IMR-90 (cell line): ENCODE measurements around the gene IGF1R. TPM values are rescaled to one million over a fixed set of nuclear protein-coding genes. Genes with fewer than 3 reads are reported as not detected.

Experiments
- ATAC-seq: fragments of 200-7000 bp; cut with Tn5 transposase; 2 replicates; pipeline ENCODE4 v1.9.1; 2020; ENCODE audit warnings: low read depth, mild to moderate bottlenecking, moderate library complexity
- BruUV-seq: library from RNA; stranded (reverse); fragments of 400-500 nt; replicated peaks from 2 replicates; lab custom pipeline; 2021; lab: Mats Ljungman, UMichigan
- CTCF ChIA-PET: fragments of 300-600 bp; formaldehyde crosslinking; extraction: SDS; loops from one replicate; lab custom pipeline; 2021; ENCODE audit warnings: antibody characterized with exemption; lab: Yijun Ruan, JAX
- POLR2A ChIA-PET: fragments of 300-600 bp; sonication (Branson Sonifier 250); formaldehyde crosslinking; loops from one replicate; lab custom pipeline; 2022; ENCODE audit warnings: antibody characterized with exemption; ENCODE audit not compliant: unreplicated experiment; lab: Charles Lee
- DNase-seq: peaks from one replicate; pipeline ENCODE4 v3.0.0; 2013
- H2AFZ ChIP-seq: replicated peaks from 2 replicates; pipeline ENCODE3; 2013; ENCODE audit warnings: low read length, mild to moderate bottlenecking; ENCODE audit not compliant: poor library complexity
- H2AK5ac ChIP-seq: 2 replicates; pipeline ENCODE4 v1.6.1; 2013; ENCODE audit warnings: low read depth, low read length, inconsistent platforms
- H2AK9ac ChIP-seq: replicated peaks from 2 replicates; pipeline ENCODE3; 2013; ENCODE audit warnings: mild to moderate bottlenecking, low read depth, low read length, moderate library complexity; ENCODE audit not compliant: poor library complexity
- H2BK120ac ChIP-seq: 2 replicates; pipeline ENCODE4 v1.6.1; 2013; ENCODE audit warnings: low read depth, low read length, inconsistent platforms
- H2BK15ac ChIP-seq: 3 replicates; pipeline ENCODE4 v1.6.1; 2013; ENCODE audit warnings: low read depth, low read length, inconsistent platforms
- H2BK20ac ChIP-seq: 2 replicates; pipeline ENCODE4 v1.6.1; 2013; ENCODE audit warnings: low read depth, mild to moderate bottlenecking, inconsistent platforms, low read length, moderate library complexity
- H2BK5ac ChIP-seq: 2 replicates; pipeline ENCODE4 v1.6.1; 2013; ENCODE audit warnings: mild to moderate bottlenecking, low read depth, low read length, inconsistent platforms; ENCODE audit not compliant: poor library complexity, severe bottlenecking
- H3K14ac ChIP-seq: replicated peaks from 2 replicates; pipeline ENCODE4 v1.6.1; 2013; ENCODE audit warnings: low read depth, low read length, inconsistent platforms
- H3K18ac ChIP-seq: 2 replicates; pipeline ENCODE4 v1.6.1; 2013; ENCODE audit warnings: low read depth, low read length, control low read depth
- H3K23ac ChIP-seq: 2 replicates; pipeline ENCODE4 v1.6.1; 2013; ENCODE audit warnings: low read depth, low read length, inconsistent platforms
- H3K27ac ChIP-seq: 2 replicates; pipeline ENCODE4 v1.5.1; 2013; ENCODE audit warnings: mild to moderate bottlenecking, control low read depth, low read length; ENCODE audit not compliant: insufficient read depth
- H3K27me3 ChIP-seq: 2 replicates; pipeline ENCODE4 v1.6.1; 2013; ENCODE audit warnings: low read length; ENCODE audit not compliant: control insufficient read depth, insufficient read depth
- H3K36me3 ChIP-seq: 2 replicates; pipeline ENCODE4 v1.6.1; 2013; ENCODE audit warnings: low read length, mixed read lengths; ENCODE audit not compliant: control insufficient read depth, insufficient read depth
- H3K4ac ChIP-seq: 2 replicates; pipeline ENCODE4 v1.6.1; 2013; ENCODE audit warnings: low read depth, low read length, inconsistent platforms
- H3K4me1 ChIP-seq: 2 replicates; pipeline ENCODE4 v1.6.1; 2013; ENCODE audit warnings: low read length, mixed read lengths; ENCODE audit not compliant: control insufficient read depth, insufficient read depth
- H3K4me2 ChIP-seq: 2 replicates; pipeline ENCODE4 v1.6.1; 2013; ENCODE audit warnings: low read depth, mild to moderate bottlenecking, control low read depth, low read length, moderate library complexity
- H3K4me3 ChIP-seq: 2 replicates; pipeline ENCODE4 v1.5.1; 2013; ENCODE audit warnings: low read depth, mild to moderate bottlenecking, control low read depth, low read length, moderate library complexity; ENCODE audit not compliant: insufficient read depth
- H3K56ac ChIP-seq: 2 replicates; pipeline ENCODE4 v1.6.1; 2013; ENCODE audit warnings: low read length, inconsistent platforms; ENCODE audit not compliant: insufficient read depth; ENCODE audit errors: extremely low read depth
- H3K79me1 ChIP-seq, 2 experiments: 2 replicates each; pipeline ENCODE4 v1.6.1; 2013; ENCODE audit warnings: low read length in 2 of 2, inconsistent platforms in 1 of 2, low read depth in 1 of 2
- H3K9ac ChIP-seq: 2 replicates; pipeline ENCODE4 v1.6.1; 2013; ENCODE audit warnings: low read depth, low read length, control low read depth
- H3K9me1 ChIP-seq: 2 replicates; pipeline ENCODE4 v1.6.1; 2013; ENCODE audit warnings: low read length, inconsistent platforms; ENCODE audit not compliant: insufficient read depth
- H3K9me3 ChIP-seq: 2 replicates; pipeline ENCODE4 v1.6.1; 2013; ENCODE audit warnings: low read length; ENCODE audit not compliant: control insufficient read depth, insufficient read depth
- H4K20me1 ChIP-seq: 2 replicates; pipeline ENCODE4 v1.6.1; 2013; ENCODE audit warnings: low read length, inconsistent platforms; ENCODE audit not compliant: insufficient read depth
- H4K5ac ChIP-seq: 2 replicates; pipeline ENCODE4 v1.6.1; 2013; ENCODE audit warnings: mild to moderate bottlenecking, low read depth, low read length, control low read depth
- H4K8ac ChIP-seq, 2 experiments: 2 replicates each; pipeline ENCODE4 v1.6.1; 2013; ENCODE audit warnings: low read depth in 2 of 2, low read length in 2 of 2, control low read depth in 1 of 2, inconsistent platforms in 1 of 2
- H4K91ac ChIP-seq: 2 replicates; pipeline ENCODE4 v1.6.1; 2013; ENCODE audit warnings: low read depth, low read length, inconsistent platforms; ENCODE audit not compliant: insufficient read depth
- BHLHE40 ChIP-seq: fragments of 150-350 bp; IDR thresholded peaks from 2 replicates; pipeline ENCODE4 v1.6.1; 2016; ENCODE audit warnings: mild to moderate bottlenecking, low read depth, low read length
- CEBPB ChIP-seq: IDR thresholded peaks from 2 replicates; pipeline ENCODE4 v1.6.1; 2012; ENCODE audit warnings: low read depth, low read length, improper control_type of control experiment
- CTCF ChIP-seq: conservative IDR thresholded peaks from 2 replicates; pipeline ENCODE4 v1.5.1; 2012; ENCODE audit warnings: mild to moderate bottlenecking, low read depth, low read length, improper control_type of control experiment
- ELK1 ChIP-seq: fragments of 150-350 bp; IDR thresholded peaks from 2 replicates; pipeline ENCODE4 v1.6.1; 2016; ENCODE audit warnings: low read depth, mild to moderate bottlenecking, low read length, moderate library complexity, borderline replicate concordance
- FOS ChIP-seq: fragments of 150-350 bp; IDR thresholded peaks from 2 replicates; pipeline ENCODE4 v1.6.1; 2016; ENCODE audit warnings: low read depth, low read length
- MAZ ChIP-seq: IDR thresholded peaks from 2 replicates; pipeline ENCODE4 v1.6.1; 2012; ENCODE audit warnings: low read depth, mild to moderate bottlenecking, low read length, improper control_type of control experiment, moderate library complexity, borderline replicate concordance
- MXI1 ChIP-seq: IDR thresholded peaks from 2 replicates; pipeline ENCODE4 v1.6.1; 2012; ENCODE audit warnings: low read depth, mild to moderate bottlenecking, low read length, moderate library complexity, borderline replicate concordance
- NFE2L2 ChIP-seq: fragments of 150-350 bp; IDR thresholded peaks from 2 replicates; pipeline ENCODE4 v1.6.1; 2016; ENCODE audit warnings: low read depth, mild to moderate bottlenecking, low read length
- POLR2A ChIP-seq: IDR thresholded peaks from 2 replicates; pipeline ENCODE4 v1.6.1; 2012; ENCODE audit warnings: mild to moderate bottlenecking, low read depth, low read length
- RAD21 ChIP-seq: IDR thresholded peaks from 2 replicates; pipeline ENCODE4 v1.6.1; 2012; ENCODE audit warnings: low read length, improper control_type of control experiment
- RCOR1 ChIP-seq: IDR thresholded peaks from 2 replicates; pipeline ENCODE4 v1.6.1; 2012; ENCODE audit warnings: mild to moderate bottlenecking, low read length, improper control_type of control experiment; ENCODE audit not compliant: insufficient replicate concordance
- WGBS, 2 experiments: methylation state at CpG; one replicate each; pipeline versions ENCODE4 v1.1.5 to v1.1.7; 2013; ENCODE audit warnings: missing lambda C conversion rate in 2 of 2; ENCODE audit not compliant: insufficient read length in 1 of 2; ENCODE audit errors: extremely low coverage in 2 of 2; 5-methylcytosine and 5-hydroxymethylcytosine counted together
- dilution Hi-C: fragments of 300-500 bp; cut with HindIII; formaldehyde crosslinking; loops from one replicate; pipeline ENCODE4 v1.14.3; 2018; ENCODE audit warnings: low sequenced_read_pairs; ENCODE audit not compliant: unreplicated experiment
- in situ Hi-C: fragments of 300-500 bp; cut with MboI; formaldehyde crosslinking; loops from 3 replicates; pipeline ENCODE4 v1.14.3; 2019; ENCODE audit warnings: low sequenced_read_pairs, inconsistent platforms, mixed read lengths
- intact Hi-C: fragments of 100-400 bp; cut with micrococcal nuclease; formaldehyde crosslinking; loops from 2 replicates; pipeline ENCODE4 v1.10.0; 2022
- polyA plus RNA-seq, 3 experiments: library from polyadenylated mRNA; depleted of rRNA; stranded (reverse); fragments of >200 nt; gene quantifications; 2 replicates each; pipeline ENCODE4 v1.2.3, GENCODE V29; 2012; ENCODE audit warnings: low replicate concordance in 1 of 3
- total RNA-seq: library from RNA; depleted of rRNA; stranded (reverse); fragments of >200 nt; gene quantifications from 2 replicates; pipeline ENCODE4 v1.2.3, GENCODE V29; 2012

Gene IGF1R
- total and polyA plus RNA-seq, 2 of the 4 experiments (the other 2 are of a cell fraction) = 24.0 to 24.9 TPM

DNA sequence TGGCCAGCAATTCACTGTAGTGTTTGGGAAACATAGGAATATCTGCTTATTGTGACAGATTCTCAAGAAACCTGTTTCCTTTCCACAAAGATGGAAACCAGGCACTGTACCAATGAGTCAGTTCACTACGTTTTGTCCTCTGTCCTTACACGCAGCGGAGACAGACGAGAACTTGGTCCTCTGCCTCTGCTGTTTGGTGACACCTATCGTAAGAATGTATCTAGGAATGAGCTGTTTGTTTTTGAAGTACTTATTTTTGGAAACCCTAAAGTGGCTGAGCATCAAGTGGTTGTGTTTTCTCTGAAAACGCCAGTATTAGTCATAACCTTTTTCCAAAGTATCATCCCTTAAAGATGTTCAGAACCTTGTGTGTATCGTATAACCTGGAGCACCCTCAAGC is 266.3 kb downstream of the IGF1R start:
- ATAC-seq = peak; percentile 92
- POLR2A ChIA-PET = interaction anchor here (0.7 kb wide), 1 partner anchor 413 kb away, joined by 3 read pairs; no protein-coding TSS in a partner anchor

More for the DNA sequence above, 266.3 kb downstream of the IGF1R start:
- Histone ChIP-seq H4K5ac (no peak overlapping the region), H3K79me1 (peaks cover 50 to 79% of the 10 kb centered on the region in 2 experiments), H3K4ac (peak overlapping the region; percentile 89; the same call in 1 of the 2 replicates), H3K4me3 (no peak overlapping the region), H3K36me3 (peaks cover 66% of the 10 kb centered on the region), H3K27me3 (no peaks in the 10 kb centered on the region), H3K27ac (peak overlapping the region; percentile 65; the same call in 1 of the 2 replicates), H3K23ac (peak overlapping the region; percentile 80; the same call in 1 of the 2 replicates), H3K9me1 (peaks cover 23% of the 10 kb centered on the region), H4K20me1 (0 out of 2 replicates have a peak, but pooled peaks cover 4% of the 10 kb centered on the region), H2AK9ac (peak overlapping the region; percentile 92), H2AK5ac (no peak overlapping the region; the same call in 1 of the 2 replicates), H2BK5ac (peak overlapping the region; percentile 88), H2BK120ac (peak overlapping the region; percentile 94), H3K18ac (no peak overlapping the region; the same call in 1 of the 2 replicates), H2BK15ac (0 out of 3 replicates have a peak overlapping the region, but pooled peaks have one; percentile 49), H3K9ac (no peak overlapping the region), H4K91ac (peak overlapping the region; percentile 86; the same call in 1 of the 2 replicates), H3K14ac (peak overlapping the region; percentile 68), H2BK20ac (peak overlapping the region; percentile 94), H3K9me3 (no peaks in the 10 kb centered on the region), H3K4me2 (peak overlapping the region; percentile 30; the same call in 1 of the 2 replicates), H2AFZ (no peak overlapping the region), H4K8ac (peak overlapping the region in 1 of 2 experiments; percentile 75; a peak in 1 of 4 replicates), H3K4me1 (peaks cover 14% of the 10 kb centered on the region), H3K56ac (peak overlapping the region; percentile 81)
- BruUV-seq = no TSS peak
- WGBS, 2 experiments = no CpG with 5 or more reads among the region's 7 CpGs
- TF ChIP-seq CEBPB (peak; percentile 26; the same call in 1 of the 2 replicates), ELK1 (no peak), MAZ (no peak), NFE2L2 (no peak), BHLHE40 (0 out of 2 replicates have a peak, but pooled peaks have one; percentile 3), POLR2A (no peak), MXI1 (0 out of 2 replicates have a peak, but pooled peaks have one; percentile 28), CTCF (peak; percentile 15; the same call in 1 of the 2 replicates), RAD21 (peak; percentile 31; the same call in 1 of the 2 replicates), RCOR1 (no peak), FOS (peak; percentile 74)
- dilution Hi-C loops (no loop called here), intact Hi-C loops (no loop called here), in situ Hi-C loops (loop anchor here (25.0 kb wide), 1 partner anchor 127 kb away; no protein-coding TSS in a partner anchor)
- DNase-seq = peak; percentile 99
- CTCF ChIA-PET = interaction anchor here (0.9 kb wide), 1 partner anchor 395 kb away, joined by 3 read pairs; no protein-coding TSS in a partner anchor
